MCF 10A (cell line): ENCODE measurements around the gene UVRAG. TPM values are rescaled to one million over a fixed set of nuclear protein-coding genes. Genes with fewer than 3 reads are reported as not detected.
"Not testable (repeated sequence)": the region's sequence is repeated elsewhere in the genome, so short reads cannot be mapped to it uniquely, and the experiment has no call there.

Experiments
- BruUV-seq: library from RNA; stranded (reverse); fragments of 400-500 nt; replicated peaks from 2 replicates; lab custom pipeline; 2021; lab: Mats Ljungman, UMichigan
- CTCF ChIA-PET: fragments of 300-600 bp; sonication (Branson Sonifier 250); formaldehyde crosslinking; extraction: SDS; loops from one replicate; lab custom pipeline; 2021; ENCODE audit warnings: antibody characterized with exemption, inconsistent platforms; lab: Yijun Ruan, JAX
- POLR2A ChIA-PET: fragments of 300-600, 350-650 bp; sonication (Branson Sonifier 250); formaldehyde crosslinking; extraction: SDS; loops from one replicate; lab custom pipeline; 2020; ENCODE audit warnings: antibody characterized with exemption, inconsistent platforms; lab: Yijun Ruan, JAX
- DNase-seq: peaks from one replicate; pipeline ENCODE4 v3.0.0-alpha.2; 2018; ENCODE audit not compliant: unreplicated experiment
- H3K27ac Mint-ChIP-seq: one replicate; pipeline ENCODE4 v1.8.0; 2022; ENCODE audit warnings: mild to moderate bottlenecking, low read depth, mixed read lengths; ENCODE audit not compliant: unreplicated experiment
- H3K27me3 Mint-ChIP-seq: one replicate; pipeline ENCODE4 v1.8.0; 2022; ENCODE audit warnings: mixed read lengths; ENCODE audit not compliant: insufficient read depth, unreplicated experiment
- H3K36me3 Mint-ChIP-seq: one replicate; pipeline ENCODE4 v1.8.0; 2022; ENCODE audit warnings: mild to moderate bottlenecking, moderate library complexity, mixed read lengths; ENCODE audit not compliant: insufficient read depth, unreplicated experiment
- H3K4me1 Mint-ChIP-seq: one replicate; pipeline ENCODE4 v1.8.0; 2022; ENCODE audit warnings: mixed read lengths; ENCODE audit not compliant: insufficient read depth, unreplicated experiment
- H3K4me3 Mint-ChIP-seq: one replicate; pipeline ENCODE4 v1.8.0; 2022; ENCODE audit warnings: mild to moderate bottlenecking, moderate library complexity, mixed read lengths; ENCODE audit not compliant: unreplicated experiment
- H3K9me3 Mint-ChIP-seq: one replicate; pipeline ENCODE4 v1.8.0; 2022; ENCODE audit warnings: mixed read lengths; ENCODE audit not compliant: unreplicated experiment
- intact Hi-C: fragments of 100-400 bp; cut with micrococcal nuclease; formaldehyde crosslinking; loops from 2 replicates; pipeline ENCODE4 v1.14.1; 2022
- total RNA-seq: library from RNA; stranded (reverse); gene quantifications from 2 replicates; pipeline ENCODE4 v1.2.3, GENCODE V29; 2022
- TF ChIP-seq, protein P1 (sequence below): fragments of 200-600 bp; IDR thresholded peaks from one replicate; pipeline ENCODE4 v1.8.0; 2022; ENCODE audit warnings: antibody characterized with exemption, mild to moderate bottlenecking; ENCODE audit not compliant: unreplicated experiment

UVRAG gene
- total RNA-seq, 1 experiment from 2014 or later: 12.4 TPM

DNA sequence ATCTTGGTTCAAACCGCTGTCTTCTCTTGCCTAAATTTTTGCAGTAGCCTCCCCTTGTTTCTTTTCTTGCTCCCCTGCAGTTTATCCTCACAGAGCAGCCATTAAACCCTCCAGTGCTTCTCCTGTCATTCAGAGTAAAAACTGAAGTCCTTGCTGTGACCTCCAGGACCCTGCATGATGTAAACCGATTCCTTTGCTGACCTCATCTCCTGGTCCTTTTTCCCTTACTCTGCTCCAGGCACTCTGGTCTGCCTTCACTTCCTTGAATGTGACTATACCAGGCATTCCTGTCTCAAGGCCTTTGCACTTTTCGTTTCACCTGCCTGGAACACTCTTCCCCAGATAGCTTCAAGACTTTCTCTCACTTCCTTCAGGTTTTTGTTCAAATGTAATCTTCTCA is 239.3 kb downstream of the UVRAG start:
- Mint-ChIP-seq H3K36me3 (peaks cover 12% of the 10 kb centered on the region), H3K9me3 (peaks cover 20% of the 10 kb centered on the region), H3K27me3 (no peaks in the 10 kb centered on the region), H3K4me3 (no peak overlapping the region), H3K27ac (no peak overlapping the region), H3K4me1 (no peaks in the 10 kb centered on the region)
- DNase-seq: no peak
- intact Hi-C loops: no loop called here
- BruUV-seq: no TSS peak
- POLR2A ChIA-PET: no interaction called here
- TF ChIP-seq, protein P1, sequence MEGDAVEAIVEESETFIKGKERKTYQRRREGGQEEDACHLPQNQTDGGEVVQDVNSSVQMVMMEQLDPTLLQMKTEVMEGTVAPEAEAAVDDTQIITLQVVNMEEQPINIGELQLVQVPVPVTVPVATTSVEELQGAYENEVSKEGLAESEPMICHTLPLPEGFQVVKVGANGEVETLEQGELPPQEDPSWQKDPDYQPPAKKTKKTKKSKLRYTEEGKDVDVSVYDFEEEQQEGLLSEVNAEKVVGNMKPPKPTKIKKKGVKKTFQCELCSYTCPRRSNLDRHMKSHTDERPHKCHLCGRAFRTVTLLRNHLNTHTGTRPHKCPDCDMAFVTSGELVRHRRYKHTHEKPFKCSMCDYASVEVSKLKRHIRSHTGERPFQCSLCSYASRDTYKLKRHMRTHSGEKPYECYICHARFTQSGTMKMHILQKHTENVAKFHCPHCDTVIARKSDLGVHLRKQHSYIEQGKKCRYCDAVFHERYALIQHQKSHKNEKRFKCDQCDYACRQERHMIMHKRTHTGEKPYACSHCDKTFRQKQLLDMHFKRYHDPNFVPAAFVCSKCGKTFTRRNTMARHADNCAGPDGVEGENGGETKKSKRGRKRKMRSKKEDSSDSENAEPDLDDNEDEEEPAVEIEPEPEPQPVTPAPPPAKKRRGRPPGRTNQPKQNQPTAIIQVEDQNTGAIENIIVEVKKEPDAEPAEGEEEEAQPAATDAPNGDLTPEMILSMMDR: no peak
- CTCF ChIA-PET: interaction anchor here (1.6 kb wide), 1 partner anchor 14 kb away, joined by 5 read pairs; no protein-coding TSS in a partner anchor

DNA sequence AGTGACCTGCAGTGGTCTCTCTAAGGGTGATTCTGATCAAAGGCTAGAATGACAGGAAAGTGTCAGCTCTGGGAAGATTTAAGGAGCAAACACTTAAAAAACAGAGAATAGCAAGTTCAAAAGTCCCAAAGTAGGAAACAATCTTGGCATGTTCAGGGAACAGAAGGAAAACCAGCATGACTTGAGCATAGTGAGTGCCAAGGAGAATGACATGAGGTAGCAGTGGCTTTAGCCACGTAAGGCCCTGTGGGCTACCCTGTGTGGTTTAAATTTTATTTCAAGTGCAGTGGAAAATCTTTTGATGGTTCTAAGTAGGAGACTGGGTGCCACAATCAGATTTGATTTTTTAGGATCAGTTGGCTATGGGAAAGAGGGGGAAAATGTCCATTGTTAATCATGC is 241.9 kb downstream of the UVRAG start:
- no peak overlapping the region for H3K4me3 Mint-ChIP-seq
- intact Hi-C loops: no loop called here
- H3K27ac Mint-ChIP-seq: no peak overlapping the region
- DNase-seq: no peak
- no peaks in the 10 kb centered on the region for H3K4me1 Mint-ChIP-seq
- no peaks in the 10 kb centered on the region for H3K27me3 Mint-ChIP-seq
- TF ChIP-seq, protein P1: no peak
- no TSS peak for BruUV-seq
- CTCF ChIA-PET: interaction anchor here (0.6 kb wide), 1 partner anchor 41 kb away, joined by 3 read pairs; no protein-coding TSS in a partner anchor
- H3K9me3 Mint-ChIP-seq: peaks cover 20% of the 10 kb centered on the region
- peaks cover 12% of the 10 kb centered on the region for H3K36me3 Mint-ChIP-seq
- POLR2A ChIA-PET: no interaction called here

DNA sequence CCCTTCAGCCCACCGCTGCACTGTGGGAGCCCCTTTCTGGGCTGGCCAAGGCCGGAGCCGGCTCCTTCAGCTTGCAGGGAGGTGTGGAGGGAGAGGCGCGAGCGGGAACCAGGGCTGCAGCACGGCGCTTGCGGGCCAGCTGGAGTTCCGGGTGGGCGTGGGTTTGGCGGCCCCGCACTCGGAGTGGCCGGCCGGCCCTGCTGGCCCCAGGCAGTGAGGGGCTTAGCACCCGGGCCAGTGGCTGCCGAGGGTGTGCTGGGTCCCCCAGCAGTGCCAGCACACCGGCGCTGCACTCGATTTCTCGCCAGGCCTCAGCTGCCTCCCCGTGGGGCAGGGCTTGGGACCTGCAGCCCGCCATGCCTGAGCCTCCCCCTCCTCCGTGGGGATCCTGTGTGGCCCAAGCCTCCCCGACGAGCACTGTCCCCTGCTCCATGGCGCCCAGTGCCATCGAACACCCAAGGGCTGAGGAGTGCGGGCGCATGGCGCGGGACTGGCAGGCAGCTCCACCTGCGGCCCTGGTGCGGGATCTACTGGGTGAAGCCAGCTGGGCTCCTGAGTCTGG is 245.5 kb downstream of the UVRAG start:
- H3K27me3 Mint-ChIP-seq, BruUV-seq, H3K4me3 Mint-ChIP-seq, POLR2A ChIA-PET, H3K4me1 Mint-ChIP-seq, H3K27ac Mint-ChIP-seq, DNase-seq, H3K36me3 Mint-ChIP-seq, intact Hi-C loops, H3K9me3 Mint-ChIP-seq: not testable (repeated sequence)
- CTCF ChIA-PET: interaction anchor here (0.6 kb wide), 1 partner anchor 25 kb away, joined by 3 read pairs; no protein-coding TSS in a partner anchor

DNA sequence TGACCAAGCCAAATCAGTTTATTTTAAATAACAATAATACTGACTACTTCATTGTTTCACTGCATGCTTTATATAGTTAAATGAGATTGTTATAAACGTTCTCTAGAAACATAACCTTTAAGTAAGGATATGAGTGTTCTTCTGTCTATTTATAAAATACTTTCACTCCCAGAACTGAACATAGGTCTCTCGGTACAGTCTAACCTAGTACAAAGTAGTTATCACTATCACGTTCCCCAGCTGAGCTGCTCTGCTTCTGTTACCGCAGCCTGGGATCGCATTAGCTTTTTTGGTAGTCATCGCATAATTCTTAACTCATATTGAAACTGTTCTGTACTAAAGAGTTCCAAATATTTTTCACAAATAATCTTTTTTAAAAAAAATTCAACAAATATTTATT is 247.7 kb downstream of the UVRAG start:
- TF ChIP-seq, protein P1: no peak
- ChIA-PET POLR2A (no interaction called here), CTCF (no interaction called here)
- Mint-ChIP-seq H3K27me3 (no peaks in the 10 kb centered on the region), H3K9me3 (no peaks in the 10 kb centered on the region), H3K4me1 (no peaks in the 10 kb centered on the region), H3K27ac (peak overlapping the region; percentile 27), H3K4me3 (no peak overlapping the region), H3K36me3 (peaks cover 5% of the 10 kb centered on the region)
- intact Hi-C loops: no loop called here
- BruUV-seq: no TSS peak
- no peak for DNase-seq
